GM20000 (cell line): ENCODE measurements around the gene AP3B1.

ENCODE experiments used
- DNase-seq: peaks from one replicate; pipeline ENCODE4 v3.0.0; 2012; ENCODE audit warnings: low spot score
- CTCF ChIP-seq: IDR thresholded peaks from 2 replicates; pipeline ENCODE4 v1.5.1; 2012; ENCODE audit warnings: mild to moderate bottlenecking, control low read depth; ENCODE audit errors: extremely low read depth, missing control alignments

Gene AP3B1

GRCh38 chr5:78232163-78232562 is 62.3 kb downstream of the AP3B1 start:
- TF ChIP-seq CTCF, result no peak

GRCh38 chr5:78224358-78224757 is 70.1 kb downstream of the AP3B1 start:
- no peak for TF ChIP-seq CTCF
- no peak for DNase-seq

More at GRCh38 chr5:78232163-78232562, 62.3 kb downstream of the AP3B1 start:
- DNase-seq, result no peak

- peak; percentile 4 for TF ChIP-seq CTCF
- DNase-seq, result peak; percentile 72
These were observed 72.5 kb downstream of the AP3B1 start for GRCh38 chr5:78221964-78222451.

- TF ChIP-seq CTCF, result no peak
These were observed 73.0 kb downstream of the AP3B1 start for GRCh38 chr5:78221467-78221866.

GRCh38 chr5:78215972-78216371 is 78.5 kb downstream of the AP3B1 start:
- no peak for DNase-seq
- no peak for TF ChIP-seq CTCF

More at GRCh38 chr5:78221467-78221866, 73.0 kb downstream of the AP3B1 start:
- DNase-seq, result no peak

- DNase-seq, result no peak
- TF ChIP-seq CTCF, result no peak
These were observed 78.9 kb downstream of the AP3B1 start for GRCh38 chr5:78215565-78215964.

GRCh38 chr5:78213799-78214198 is 80.7 kb downstream of the AP3B1 start:
- TF ChIP-seq CTCF, result no peak
- DNase-seq, result no peak
